Lower lobe of right lung (tissue), 2 donors: ENCODE measurements around the gene PLA2G4D. TPM values are rescaled to one million over a fixed set of nuclear protein-coding genes. Genes with fewer than 3 reads are reported as not detected.

Experiments used
- ATAC-seq, 2 donors: fragments of 200-7000 bp; cut with Tn5 transposase; one replicate each; pipeline ENCODE4 v1.9.1; 2020 to 2022; ENCODE audit warnings: mild to moderate bottlenecking in 2 of 2, moderate library complexity in 2 of 2
- DNase-seq: peaks from one replicate; pipeline ENCODE4 v3.0.0-alpha.2; 2020
- H3K27ac ChIP-seq: fragments of 200-600 bp; one replicate; pipeline ENCODE4 v1.8.0; 2022
- H3K27me3 ChIP-seq: fragments of 200-600 bp; one replicate; pipeline ENCODE4 v1.8.0; 2022; ENCODE audit warnings: low read depth
- H3K36me3 ChIP-seq: fragments of 200-600 bp; one replicate; pipeline ENCODE4 v1.8.0; 2022; ENCODE audit warnings: mild to moderate bottlenecking
- H3K4me1 ChIP-seq: fragments of 200-600 bp; one replicate; pipeline ENCODE4 v1.8.0; 2022
- H3K4me3 ChIP-seq: fragments of 200-600 bp; one replicate; pipeline ENCODE4 v1.8.0; 2022; ENCODE audit warnings: mild to moderate bottlenecking
- H3K9me3 ChIP-seq: fragments of 200-600 bp; one replicate; pipeline ENCODE4 v1.8.0; 2022
- CTCF ChIP-seq: fragments of 200-600 bp; IDR thresholded peaks from one replicate; pipeline ENCODE4 v1.8.0; 2022; ENCODE audit warnings: antibody characterized with exemption, mild to moderate bottlenecking
- intact Hi-C: fragments of 100-400 bp; cut with DNase I; formaldehyde crosslinking; loops from one replicate; pipeline ENCODE4 v1.11.0; 2022
- total RNA-seq: library from RNA; stranded (reverse); fragmentation: NEBNext Ultra II Directional; extraction: Animal tissue kit (Norgen Biotek cat#: 25700); gene quantifications from one replicate; pipeline ENCODE4 v1.2.1, GENCODE V29; 2021
- donor health status: DM: no; HTN: yes; CAD: no; lungs with severe emphysema.

Gene PLA2G4D
- total RNA-seq, 1 donor from 2014 or later: not detected

GRCh38 chr15:42032376-42033213 is 61.8 kb downstream of the PLA2G4D start:
- no peak overlapping the region for H3K4me3 ChIP-seq
- no peak overlapping the region for H3K27ac ChIP-seq
- intact Hi-C loops: no loop called here
- no peak for TF ChIP-seq CTCF
- no peaks in the 10 kb centered on the region for H3K9me3 ChIP-seq
- ATAC-seq (no peak), DNase-seq (no peak)
- no peaks in the 10 kb centered on the region for H3K36me3 ChIP-seq
- no peaks in the 10 kb centered on the region for H3K27me3 ChIP-seq
- peaks cover 4% of the 10 kb centered on the region for H3K4me1 ChIP-seq

GRCh38 chr15:42031198-42031915 is 63.0 kb downstream of the PLA2G4D start:
- ATAC-seq: no peak
- H3K27me3 ChIP-seq: no peaks in the 10 kb centered on the region
- no peaks in the 10 kb centered on the region for H3K36me3 ChIP-seq
- DNase-seq: no peak
- no peaks in the 10 kb centered on the region for H3K9me3 ChIP-seq
- H3K27ac ChIP-seq: no peak overlapping the region
- H3K4me1 ChIP-seq: peaks cover 4% of the 10 kb centered on the region
- no peak for TF ChIP-seq CTCF
- intact Hi-C loops: no loop called here
- no peak overlapping the region for H3K4me3 ChIP-seq

- intact Hi-C loops: no loop called here
- Histone ChIP-seq H3K4me1 (no peaks in the 10 kb centered on the region), H3K27me3 (no peaks in the 10 kb centered on the region), H3K4me3 (no peak overlapping the region), H3K9me3 (no peaks in the 10 kb centered on the region), H3K27ac (no peak overlapping the region), H3K36me3 (no peaks in the 10 kb centered on the region)
- no peak for TF ChIP-seq CTCF
- DNase-seq: no peak
- no peak for ATAC-seq
Observed at GRCh38 chr15:42027521-42027920, 66.8 kb downstream of the PLA2G4D start.

- H3K27ac ChIP-seq: peak overlapping the region; percentile 47
- peak; percentile 85 for DNase-seq
- no peak overlapping the region for H3K4me3 ChIP-seq
- TF ChIP-seq CTCF: no peak
- H3K4me1 ChIP-seq: no peaks in the 10 kb centered on the region
- H3K36me3 ChIP-seq: no peaks in the 10 kb centered on the region
- ATAC-seq: peak; percentile 92 to 93
- intact Hi-C loops: no loop called here
- no peaks in the 10 kb centered on the region for H3K9me3 ChIP-seq
- H3K27me3 ChIP-seq: no peaks in the 10 kb centered on the region
Observed at GRCh38 chr15:42024303-42024702, 70.1 kb downstream of the PLA2G4D start.

GRCh38 chr15:42021593-42021992 is 72.8 kb downstream of the PLA2G4D start:
- no peak for TF ChIP-seq CTCF
- no peak overlapping the region for H3K27ac ChIP-seq
- intact Hi-C loops: no loop called here
- ATAC-seq: no peak
- no peaks in the 10 kb centered on the region for H3K36me3 ChIP-seq
- no peaks in the 10 kb centered on the region for H3K27me3 ChIP-seq
- H3K9me3 ChIP-seq: no peaks in the 10 kb centered on the region
- no peak for DNase-seq
- H3K4me1 ChIP-seq: no peaks in the 10 kb centered on the region
- no peak overlapping the region for H3K4me3 ChIP-seq
